Activated CD4-positive, alpha-beta T cell treated with anti-CD3 and anti-CD28 coated beads for 36 hours (primary cell): ENCODE results near the gene VEZT. TPM values are rescaled to one million over a fixed set of nuclear protein-coding genes. Genes with fewer than 3 reads are reported as not detected.

Experiments used
- ATAC-seq: fragments of 200-7000 bp; cut with Tn5 transposase; one replicate; pipeline ENCODE4 v1.10.0; 2021; ENCODE audit warnings: mild to moderate bottlenecking, moderate library complexity
- CTCF ChIA-PET: fragments of 350-600 bp; sonication (Branson Sonifier 250); formaldehyde crosslinking; loops from one replicate; lab custom pipeline; 2021; ENCODE audit warnings: antibody characterized with exemption; lab: Charles Lee
- POLR2A ChIA-PET: fragments of 350-600 bp; sonication (Branson Sonifier 250); formaldehyde crosslinking; loops from one replicate; lab custom pipeline; 2021; ENCODE audit warnings: antibody characterized with exemption, inconsistent platforms; lab: Charles Lee
- DNase-seq: peaks from one replicate; pipeline ENCODE4 v3.0.0-alpha.2; 2020
- H3K27ac Mint-ChIP-seq: one replicate; pipeline ENCODE4 v1.8.0; 2021; ENCODE audit warnings: mixed read lengths
- H3K27me3 Mint-ChIP-seq: one replicate; pipeline ENCODE4 v1.8.0; 2021; ENCODE audit warnings: mixed read lengths
- H3K36me3 Mint-ChIP-seq: one replicate; pipeline ENCODE4 v1.8.0; 2021; ENCODE audit warnings: low read depth, mixed read lengths
- H3K4me1 Mint-ChIP-seq: one replicate; pipeline ENCODE4 v1.8.0; 2021; ENCODE audit warnings: mixed read lengths
- H3K4me3 Mint-ChIP-seq: one replicate; pipeline ENCODE4 v1.8.0; 2021; ENCODE audit warnings: mild to moderate bottlenecking, moderate library complexity, mixed read lengths
- H3K9me3 Mint-ChIP-seq: one replicate; pipeline ENCODE4 v1.8.0; 2021; ENCODE audit warnings: low read depth, mixed read lengths
- intact Hi-C, 2 experiments: fragments of 100-400 bp; cut with DNase I in 1 of 2; cut with micrococcal nuclease in 1 of 2; formaldehyde crosslinking; loops; one replicate each; pipeline versions ENCODE4 v1.14.2 to v1.15.1; 2022 to 2024; cut with DNase I, micrococcal nuclease
- total RNA-seq, 2 experiments: library from RNA; stranded (reverse); gene quantifications; one replicate each; pipeline ENCODE4 v1.2.3, GENCODE V29; 2021

The VEZT gene
- 10 to 100 TPM; 55.8 to 72.7 TPM for total RNA-seq

- Mint-ChIP-seq H3K27me3 (peaks cover 3% of the 10 kb centered on the region), H3K4me3 (peak within 1 kb of the TSS; percentile 86), H3K4me1 (peaks cover 31% of the 10 kb centered on the region), H3K27ac (peak within 1 kb of the TSS; percentile 93), H3K9me3 (no peaks in the 10 kb centered on the region), H3K36me3 (peaks cover 13% of the 10 kb centered on the region)
- DNase-seq, result peak; percentile 98
- ChIA-PET CTCF (interaction anchor here (0.6 to 1.8 kb wide), 9 partner anchors 9 to 322 kb away, joined by 3 to 5 read pairs (median 3); no protein-coding TSS in a partner anchor), POLR2A (interaction anchor here (0.5 to 1.5 kb wide), 7 partner anchors 22 to 422 kb away, joined by 3 to 8 read pairs (median 5); partner anchors contain the start of genes METAP2 and NR2C1)
- peak; percentile 95 for ATAC-seq
- intact Hi-C loops, result loop anchor here (1.0 to 5.0 kb wide), 16 partner anchors 100 to 1840 kb away; partner anchors contain the start of genes METAP2 (in 2 of the 2), NDUFA12 (in 2 of the 2), NR2C1 (in 2 of the 2) and SNRPF (in 2 of the 2)
Observed at GRCh38 chr12:95217377-95218149, at the start of gene VEZT, which contains the start of gene FGD6. Gene VEZT, plus strand, starts transcription at chr12:95217807. Its CDS starts 44 bp downstream, at chr12:95217851. Gene FGD6, minus strand, starts transcription at chr12:95217467. Its CDS starts 227 bp downstream, at chr12:95217240.

GRCh38 chr12:95168746-95169145 lies 48.9 kb upstream of the VEZT start:
- Mint-ChIP-seq H3K27ac (no peak overlapping the region), H3K4me3 (no peak overlapping the region), H3K9me3 (no peaks in the 10 kb centered on the region), H3K36me3 (no peaks in the 10 kb centered on the region), H3K27me3 (no peaks in the 10 kb centered on the region), H3K4me1 (no peaks in the 10 kb centered on the region)
- ATAC-seq, result no peak
- ChIA-PET POLR2A (no interaction called here), CTCF (no interaction called here)
- intact Hi-C loops, result no loop called here
- DNase-seq, result no peak

- DNase-seq (no peak), ATAC-seq (no peak)
- Mint-ChIP-seq H3K27ac (no peak overlapping the region), H3K4me3 (no peak overlapping the region), H3K27me3 (no peaks in the 10 kb centered on the region), H3K36me3 (no peaks in the 10 kb centered on the region), H3K9me3 (no peaks in the 10 kb centered on the region), H3K4me1 (no peaks in the 10 kb centered on the region)
- intact Hi-C loops, result no loop called here
- POLR2A ChIA-PET, result no interaction called here
- CTCF ChIA-PET, result no interaction called here
Observed at GRCh38 chr12:95169368-95169767, 48.2 kb upstream of the VEZT start.

GRCh38 chr12:95173392-95174251 lies 44.0 kb upstream of the VEZT start:
- H3K27ac Mint-ChIP-seq, result no peak overlapping the region
- DNase-seq (no peak), ATAC-seq (no peak)
- intact Hi-C loops, result no loop called here
- POLR2A ChIA-PET, result no interaction called here
- CTCF ChIA-PET, result interaction anchor here (0.6 to 1.5 kb wide), 3 partner anchors 10 to 299 kb away, joined by 3 to 4 read pairs (median 4); no protein-coding TSS in a partner anchor
- H3K9me3 Mint-ChIP-seq, result no peaks in the 10 kb centered on the region
- H3K27me3 Mint-ChIP-seq, result no peaks in the 10 kb centered on the region
- no peaks in the 10 kb centered on the region for H3K36me3 Mint-ChIP-seq
- no peaks in the 10 kb centered on the region for H3K4me1 Mint-ChIP-seq
- H3K4me3 Mint-ChIP-seq, result no peak overlapping the region

- H3K27ac Mint-ChIP-seq, result no peak overlapping the region
- no peak for ATAC-seq
- ChIA-PET POLR2A (no interaction called here), CTCF (no interaction called here)
- no peaks in the 10 kb centered on the region for H3K9me3 Mint-ChIP-seq
- H3K4me3 Mint-ChIP-seq, result no peak overlapping the region
- DNase-seq, result no peak
- no peaks in the 10 kb centered on the region for H3K27me3 Mint-ChIP-seq
- intact Hi-C loops, result no loop called here
- H3K4me1 Mint-ChIP-seq, result no peaks in the 10 kb centered on the region
- no peaks in the 10 kb centered on the region for H3K36me3 Mint-ChIP-seq
Observed at GRCh38 chr12:95177201-95177768, 40.3 kb upstream of the VEZT start.

- ATAC-seq, result no peak
- ChIA-PET CTCF (no interaction called here), POLR2A (no interaction called here)
- no peak overlapping the region for H3K4me3 Mint-ChIP-seq
- DNase-seq, result no peak
- no peaks in the 10 kb centered on the region for H3K9me3 Mint-ChIP-seq
- H3K4me1 Mint-ChIP-seq, result peaks cover 5% of the 10 kb centered on the region
- no peaks in the 10 kb centered on the region for H3K27me3 Mint-ChIP-seq
- H3K27ac Mint-ChIP-seq, result no peak overlapping the region
- intact Hi-C loops, result no loop called here
- H3K36me3 Mint-ChIP-seq, result no peaks in the 10 kb centered on the region
Observed at GRCh38 chr12:95178136-95178535, 39.5 kb upstream of the VEZT start.

- ATAC-seq, result no peak
- intact Hi-C loops, result no loop called here
- Mint-ChIP-seq H3K27me3 (no peaks in the 10 kb centered on the region), H3K4me1 (peaks cover 5% of the 10 kb centered on the region), H3K4me3 (no peak overlapping the region), H3K36me3 (no peaks in the 10 kb centered on the region), H3K9me3 (no peaks in the 10 kb centered on the region), H3K27ac (no peak overlapping the region)
- CTCF ChIA-PET, result no interaction called here
- DNase-seq, result no peak
- POLR2A ChIA-PET, result interaction anchor here (0.7 kb wide), 1 partner anchor 228 kb away, joined by 3 read pairs; no protein-coding TSS in a partner anchor
Observed at GRCh38 chr12:95179011-95179410, 38.6 kb upstream of the VEZT start.

GRCh38 chr12:95181103-95181502 lies 36.5 kb upstream of the VEZT start:
- ChIA-PET POLR2A (no interaction called here), CTCF (interaction anchor here (1.2 kb wide), 1 partner anchor 11 kb away, joined by 3 read pairs; no protein-coding TSS in a partner anchor)
- Mint-ChIP-seq H3K4me3 (no peak overlapping the region), H3K27ac (no peak overlapping the region), H3K9me3 (no peaks in the 10 kb centered on the region), H3K36me3 (no peaks in the 10 kb centered on the region), H3K4me1 (peaks cover 5% of the 10 kb centered on the region), H3K27me3 (no peaks in the 10 kb centered on the region)
- intact Hi-C loops, result no loop called here
- ATAC-seq (no peak), DNase-seq (no peak)

GRCh38 chr12:95182868-95183415 lies 34.7 kb upstream of the VEZT start:
- CTCF ChIA-PET, result interaction anchor here (1.5 kb wide), 1 partner anchor 8 kb away, joined by 3 read pairs; no protein-coding TSS in a partner anchor
- no peaks in the 10 kb centered on the region for H3K27me3 Mint-ChIP-seq
- no peak overlapping the region for H3K27ac Mint-ChIP-seq
- no peaks in the 10 kb centered on the region for H3K36me3 Mint-ChIP-seq
- H3K4me3 Mint-ChIP-seq, result no peak overlapping the region
- ATAC-seq (peak; percentile 78), DNase-seq (peak; percentile 47)
- no peaks in the 10 kb centered on the region for H3K9me3 Mint-ChIP-seq
- peaks cover 5% of the 10 kb centered on the region for H3K4me1 Mint-ChIP-seq
- POLR2A ChIA-PET, result no interaction called here
- intact Hi-C loops, result no loop called here

GRCh38 chr12:95184121-95184520 lies 33.5 kb upstream of the VEZT start:
- Mint-ChIP-seq H3K36me3 (no peaks in the 10 kb centered on the region), H3K27ac (no peak overlapping the region), H3K4me1 (peaks cover 5% of the 10 kb centered on the region), H3K9me3 (no peaks in the 10 kb centered on the region), H3K27me3 (no peaks in the 10 kb centered on the region), H3K4me3 (no peak overlapping the region)
- ChIA-PET POLR2A (no interaction called here), CTCF (interaction anchor here (0.7 kb wide), 1 partner anchor 28 kb away, joined by 4 read pairs; no protein-coding TSS in a partner anchor)
- intact Hi-C loops, result no loop called here
- ATAC-seq (no peak), DNase-seq (no peak)

- Mint-ChIP-seq H3K9me3 (no peaks in the 10 kb centered on the region), H3K27me3 (no peaks in the 10 kb centered on the region), H3K36me3 (no peaks in the 10 kb centered on the region), H3K4me1 (peaks cover 5% of the 10 kb centered on the region), H3K27ac (no peak overlapping the region), H3K4me3 (no peak overlapping the region)
- ChIA-PET CTCF (no interaction called here), POLR2A (no interaction called here)
- no peak for ATAC-seq
- intact Hi-C loops, result no loop called here
- DNase-seq, result no peak
Observed at GRCh38 chr12:95185072-95185471, 32.5 kb upstream of the VEZT start.
